ENCODE measurements around the gene ANKRD26. TPM values are rescaled to one million over a fixed set of nuclear protein-coding genes. Genes with fewer than 3 reads are reported as not detected.

The ANKRD26 gene
- total RNA-seq, result 3.4 and 6.9 TPM in 2 replicates

GRCh38 chr10:27099916-27100812 lies at the start of gene ANKRD26:
TSS of gene ANKRD26 (minus strand) at chr10:27100494. CDS start at chr10:27100326, 168 bp downstream.

Other genes starting within 250 kb of the ANKRD26 start
- 33.8 and 36.4 TPM in 2 replicates for gene ABI1, start 239.5 kb downstream of the ANKRD26 start, total RNA-seq
- gene YME1L1, start 53.9 kb upstream of the ANKRD26 start, total RNA-seq, result 78.1 and 94.1 TPM in 2 replicates
- 4.8 and 8.0 TPM in 2 replicates for gene MASTL, start 54.9 kb upstream of the ANKRD26 start, total RNA-seq
- gene ACBD5, start 140.3 kb upstream of the ANKRD26 start, total RNA-seq, result 5.2 and 9.7 TPM in 2 replicates